PC-9 (cell line): ENCODE data around the gene CADPS2. TPM values are rescaled to one million over a fixed set of nuclear protein-coding genes. Genes with fewer than 3 reads are reported as not detected.

ENCODE experiments used
- BruUV-seq: library from RNA; stranded (reverse); fragments of 400-500 nt; replicated peaks from 2 replicates; lab custom pipeline; 2021; lab: Mats Ljungman, UMichigan
- CTCF ChIA-PET: fragments of 300-600 bp; sonication (Branson Sonifier 250); formaldehyde crosslinking; loops from one replicate; lab custom pipeline; 2022; ENCODE audit warnings: antibody characterized with exemption; lab: Charles Lee
- POLR2A ChIA-PET: fragments of 300-600 bp; sonication (Branson Sonifier 250); formaldehyde crosslinking; loops from one replicate; lab custom pipeline; 2022; ENCODE audit warnings: antibody characterized with exemption; ENCODE audit not compliant: unreplicated experiment; lab: Charles Lee
- DNase-seq, 2 experiments: peaks; one replicate each; pipeline versions ENCODE4 v3.0.0 to v3.0.0-alpha.2; 2015 to 2022; ENCODE audit warnings: mixed read lengths in 1 of 2
- H2AFZ ChIP-seq: fragments of 200-600 bp; sonication (generic); 2 replicates; pipeline ENCODE4 v1.8.1; 2017; ENCODE audit warnings: antibody characterized with exemption
- H3F3A ChIP-seq: fragments of 200-600 bp; sonication (generic); 2 replicates; pipeline ENCODE4 v1.8.1; 2017; ENCODE audit warnings: antibody characterized with exemption, mild to moderate bottlenecking, low read depth; ENCODE audit not compliant: insufficient read depth
- H3K27ac ChIP-seq: fragments of 200-600 bp; sonication (generic); 2 replicates; pipeline ENCODE4 v1.6.1; 2016; ENCODE audit warnings: mixed run types
- H3K27me3 ChIP-seq: fragments of 200-600 bp; sonication (generic); 2 replicates; pipeline ENCODE4 v1.6.1; 2016; ENCODE audit warnings: low read depth, mixed run types; ENCODE audit not compliant: insufficient read depth
- H3K36me3 ChIP-seq: fragments of 200-600 bp; sonication (generic); 2 replicates; pipeline ENCODE4 v1.6.1; 2016; ENCODE audit warnings: low read depth, mixed run types
- H3K4me1 ChIP-seq: fragments of 200-600 bp; sonication (generic); replicated peaks from 2 replicates; pipeline ENCODE4 v1.6.1; 2016; ENCODE audit warnings: mixed run types; ENCODE audit not compliant: insufficient read depth
- H3K4me2 ChIP-seq: fragments of 200-600 bp; sonication (generic); 2 replicates; pipeline ENCODE4 v1.6.1; 2017; ENCODE audit warnings: mixed run types
- H3K4me3 ChIP-seq: fragments of 200-600 bp; sonication (generic); 2 replicates; pipeline ENCODE4 v1.6.1; 2016; ENCODE audit warnings: mixed run types
- H3K79me2 ChIP-seq: fragments of 200-600 bp; sonication (generic); 2 replicates; pipeline ENCODE4 v1.6.1; 2017; ENCODE audit warnings: low read depth, mixed run types
- H3K9me2 ChIP-seq: fragments of 200-600 bp; sonication (generic); 2 replicates; pipeline ENCODE4 v1.8.1; 2017; ENCODE audit warnings: mild to moderate bottlenecking; ENCODE audit not compliant: insufficient read depth
- H3K9me3 ChIP-seq: fragments of 200-600 bp; sonication (generic); 2 replicates; pipeline ENCODE4 v1.8.1; 2016; ENCODE audit warnings: low read depth; ENCODE audit not compliant: insufficient read depth
- H4K20me1 ChIP-seq: fragments of 200-600 bp; sonication (generic); 2 replicates; pipeline ENCODE4 v1.8.1; 2017; ENCODE audit not compliant: insufficient read depth
- EZH2 ChIP-seq: fragments of 200-600 bp; sonication (generic); IDR thresholded peaks from 2 replicates; pipeline ENCODE4 v1.8.0; 2017; ENCODE audit warnings: antibody characterized with exemption, low read depth
- intact Hi-C: fragments of 100-400 bp; cut with micrococcal nuclease; formaldehyde crosslinking; loops from one replicate; pipeline ENCODE4 v1.10.0; 2022; ENCODE audit not compliant: unreplicated experiment
- total RNA-seq: library from RNA; stranded (reverse); gene quantifications from 2 replicates; pipeline ENCODE4 v1.2.3, GENCODE V29; 2021
- TF ChIP-seq, protein P1 (sequence below): fragments of 200-600 bp; sonication (generic); conservative IDR thresholded peaks from 2 replicates; pipeline ENCODE4 v1.6.1; 2017; ENCODE audit warnings: mixed run types, antibody characterized with exemption, mild to moderate bottlenecking, moderate library complexity

Gene CADPS2
- total RNA-seq, 1 experiment from 2014 or later, result 11.9 TPM

DNA sequence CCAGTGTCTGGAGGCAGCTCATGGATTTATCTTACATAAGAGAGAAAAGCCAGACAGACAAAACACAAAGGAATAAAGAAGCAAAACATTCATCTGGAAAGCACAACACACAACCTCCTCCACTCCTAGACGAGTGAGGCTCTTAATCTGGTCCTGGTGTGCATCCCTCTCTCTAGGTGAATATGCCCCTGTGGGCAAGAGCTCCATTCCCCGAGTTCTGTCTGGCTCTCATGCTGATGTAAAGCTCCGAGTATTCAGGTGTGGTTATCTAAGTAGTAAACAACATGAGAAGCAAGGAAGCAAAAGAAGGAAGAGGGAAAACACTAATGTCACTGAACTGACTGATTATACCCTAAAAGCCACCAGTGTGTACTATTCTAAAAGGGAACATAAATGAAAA lies 533.8 kb downstream of the CADPS2 start:
- Histone ChIP-seq H3K4me3 (no peak overlapping the region), H3K9me3 (no peaks in the 10 kb centered on the region), H3K27ac (no peak overlapping the region), H3K4me1 (no peaks in the 10 kb centered on the region), H2AFZ (no peak overlapping the region), H3K27me3 (no peaks in the 10 kb centered on the region), H3F3A (no peaks in the 10 kb centered on the region), H4K20me1 (no peaks in the 10 kb centered on the region), H3K36me3 (no peaks in the 10 kb centered on the region), H3K79me2 (no peaks in the 10 kb centered on the region), H3K4me2 (no peak overlapping the region), H3K9me2 (no peaks in the 10 kb centered on the region)
- intact Hi-C loops, result no loop called here
- POLR2A ChIA-PET, result interaction anchor here (0.8 kb wide), 1 partner anchor 1356 kb away, joined by 4 read pairs; no protein-coding TSS in a partner anchor
- CTCF ChIA-PET, result no interaction called here
- no TSS peak for BruUV-seq
- no peak for DNase-seq
- TF ChIP-seq, protein P1, sequence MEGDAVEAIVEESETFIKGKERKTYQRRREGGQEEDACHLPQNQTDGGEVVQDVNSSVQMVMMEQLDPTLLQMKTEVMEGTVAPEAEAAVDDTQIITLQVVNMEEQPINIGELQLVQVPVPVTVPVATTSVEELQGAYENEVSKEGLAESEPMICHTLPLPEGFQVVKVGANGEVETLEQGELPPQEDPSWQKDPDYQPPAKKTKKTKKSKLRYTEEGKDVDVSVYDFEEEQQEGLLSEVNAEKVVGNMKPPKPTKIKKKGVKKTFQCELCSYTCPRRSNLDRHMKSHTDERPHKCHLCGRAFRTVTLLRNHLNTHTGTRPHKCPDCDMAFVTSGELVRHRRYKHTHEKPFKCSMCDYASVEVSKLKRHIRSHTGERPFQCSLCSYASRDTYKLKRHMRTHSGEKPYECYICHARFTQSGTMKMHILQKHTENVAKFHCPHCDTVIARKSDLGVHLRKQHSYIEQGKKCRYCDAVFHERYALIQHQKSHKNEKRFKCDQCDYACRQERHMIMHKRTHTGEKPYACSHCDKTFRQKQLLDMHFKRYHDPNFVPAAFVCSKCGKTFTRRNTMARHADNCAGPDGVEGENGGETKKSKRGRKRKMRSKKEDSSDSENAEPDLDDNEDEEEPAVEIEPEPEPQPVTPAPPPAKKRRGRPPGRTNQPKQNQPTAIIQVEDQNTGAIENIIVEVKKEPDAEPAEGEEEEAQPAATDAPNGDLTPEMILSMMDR, result no peak
- TF ChIP-seq EZH2, result no peak

DNA sequence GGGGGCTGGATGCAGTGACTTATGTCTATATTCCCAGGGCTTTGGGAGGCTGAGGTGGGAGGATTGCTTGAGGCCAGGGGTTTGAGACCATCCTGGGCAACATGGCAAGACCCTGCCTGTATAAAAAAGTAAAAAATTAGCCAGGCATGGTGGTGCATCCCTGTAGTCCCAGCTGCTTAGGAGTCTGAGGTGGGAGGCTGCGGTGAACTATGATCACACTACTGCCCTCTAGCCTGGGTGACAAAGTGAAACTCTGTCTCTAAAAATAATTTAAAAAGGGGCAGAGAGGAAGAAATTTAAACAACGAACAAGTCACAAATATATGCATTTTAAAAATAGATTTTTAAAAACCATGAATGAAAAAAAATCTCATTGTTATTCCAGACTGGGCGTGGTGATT lies 535.6 kb downstream of the CADPS2 start:
- no peak overlapping the region for H3K4me3 ChIP-seq
- no peaks in the 10 kb centered on the region for H3K9me3 ChIP-seq
- H3K36me3 ChIP-seq, result no peaks in the 10 kb centered on the region
- H3K4me1 ChIP-seq, result no peaks in the 10 kb centered on the region
- H3K27ac ChIP-seq, result no peak overlapping the region
- H3K9me2 ChIP-seq, result no peaks in the 10 kb centered on the region
- no peaks in the 10 kb centered on the region for H4K20me1 ChIP-seq
- no peaks in the 10 kb centered on the region for H3F3A ChIP-seq
- BruUV-seq, result no TSS peak
- H3K79me2 ChIP-seq, result no peaks in the 10 kb centered on the region
- H3K27me3 ChIP-seq, result no peaks in the 10 kb centered on the region
- ChIA-PET POLR2A (no interaction called here), CTCF (no interaction called here)
- no peak overlapping the region for H2AFZ ChIP-seq
- intact Hi-C loops, result no loop called here
- DNase-seq, result no peak
- H3K4me2 ChIP-seq, result no peak overlapping the region
- TF ChIP-seq EZH2, result no peak
- TF ChIP-seq, protein P1, result no peak

DNA sequence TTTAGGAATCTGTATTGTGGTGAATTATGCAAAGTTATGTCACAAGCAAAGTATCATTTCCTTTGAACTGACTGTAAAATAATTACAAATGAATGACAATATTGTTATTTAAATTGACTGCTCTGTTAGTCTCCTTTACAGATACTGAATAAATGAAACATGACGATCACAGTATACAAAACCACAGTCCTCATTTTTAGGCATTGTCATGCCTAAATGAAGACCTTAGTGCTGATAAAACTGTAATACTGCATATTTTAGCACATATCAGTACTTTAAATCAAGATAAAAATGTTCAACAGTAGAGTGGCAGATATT lies 542.0 kb downstream of the CADPS2 start:
- no peak overlapping the region for H3K27ac ChIP-seq
- no peaks in the 10 kb centered on the region for H3K9me3 ChIP-seq
- intact Hi-C loops, result no loop called here

More for the DNA sequence above, 542.0 kb downstream of the CADPS2 start:
- Histone ChIP-seq H3K79me2 (no peaks in the 10 kb centered on the region), H3K36me3 (no peaks in the 10 kb centered on the region), H3F3A (no peaks in the 10 kb centered on the region), H4K20me1 (no peaks in the 10 kb centered on the region), H3K4me3 (no peak overlapping the region), H2AFZ (no peak overlapping the region), H3K4me2 (no peak overlapping the region), H3K4me1 (no peaks in the 10 kb centered on the region), H3K27me3 (no peaks in the 10 kb centered on the region), H3K9me2 (no peaks in the 10 kb centered on the region)
- CTCF ChIA-PET, result no interaction called here
- TF ChIP-seq, protein P1, result no peak
- TF ChIP-seq EZH2, result no peak
- POLR2A ChIA-PET, result no interaction called here
- no peak for DNase-seq
- BruUV-seq, result no TSS peak
